SK-N-SH treated with all-trans-retinoic acid at 6 μM for 48 hours (cell line): ENCODE measurements around the gene DPCD.

ENCODE experiments used
- ATAC-seq: fragments of 200-7000 bp; cut with Tn5 transposase; 3 replicates; pipeline ENCODE4 v1.9.1; 2020; ENCODE audit warnings: mild to moderate bottlenecking, moderate library complexity
- ARNTL ChIP-seq: fragments of 450-650 bp; formaldehyde crosslinking; IDR thresholded peaks from 2 replicates; pipeline ENCODE4 v1.5.0; 2020; ENCODE audit warnings: low read depth, mild to moderate bottlenecking, moderate library complexity, borderline replicate concordance
- BACH2 ChIP-seq: fragments of 250-450 bp; sonication (Bioruptor Pico); IDR thresholded peaks from 2 replicates; pipeline ENCODE4 v1.9.0; 2021; ENCODE audit warnings: mild to moderate bottlenecking, borderline replicate concordance
- CSDC2 ChIP-seq: fragments of 250-450 bp; sonication (Bioruptor Pico); IDR thresholded peaks from 2 replicates; pipeline ENCODE4 v1.5.0; 2020; ENCODE audit warnings: mild to moderate bottlenecking, moderate library complexity
- CSRNP3 ChIP-seq: fragments of 250-450 bp; sonication (Bioruptor Pico); IDR thresholded peaks from 2 replicates; pipeline ENCODE4 v1.5.1; 2021; ENCODE audit warnings: mild to moderate bottlenecking, moderate library complexity
- ESRRG ChIP-seq: fragments of 250-450 bp; sonication (Bioruptor Pico); IDR thresholded peaks from 2 replicates; pipeline ENCODE4 v1.6.1; 2021; ENCODE audit warnings: mild to moderate bottlenecking
- GLIS3 ChIP-seq: fragments of 250-450 bp; sonication (Bioruptor Pico); IDR thresholded peaks from 2 replicates; pipeline ENCODE4 v1.5.0; 2020; ENCODE audit warnings: mild to moderate bottlenecking, moderate library complexity
- ISL1 ChIP-seq: fragments of 250-450 bp; sonication (Bioruptor Pico); IDR thresholded peaks from 2 replicates; pipeline ENCODE4 v2.1.2; 2022; ENCODE audit warnings: mild to moderate bottlenecking, moderate library complexity
- OSR1 ChIP-seq: fragments of 250-450 bp; sonication (Bioruptor Pico); IDR thresholded peaks from 2 replicates; pipeline ENCODE4 v1.8.0; 2022; ENCODE audit warnings: moderate library complexity, mild to moderate bottlenecking, inconsistent platforms
- POU6F1 ChIP-seq: fragments of 250-450 bp; sonication (Bioruptor Pico); IDR thresholded peaks from 2 replicates; pipeline ENCODE4 v1.8.0; 2021; ENCODE audit warnings: low read depth, mild to moderate bottlenecking, moderate library complexity, borderline replicate concordance
- PPARA ChIP-seq: fragments of 250-450 bp; sonication (Bioruptor Pico); IDR thresholded peaks from 2 replicates; pipeline ENCODE4 v1.5.0; 2020; ENCODE audit warnings: mild to moderate bottlenecking, borderline replicate concordance
- RARB ChIP-seq: fragments of 250-450 bp; sonication (Bioruptor Pico); IDR thresholded peaks from 2 replicates; pipeline ENCODE4 v1.8.0; 2021; ENCODE audit warnings: mild to moderate bottlenecking, moderate library complexity
- SNAI2 ChIP-seq: fragments of 250-450 bp; sonication (Bioruptor Pico); IDR thresholded peaks from 2 replicates; pipeline ENCODE4 v1.5.0; 2020; ENCODE audit warnings: mild to moderate bottlenecking, moderate library complexity
- TCF4 ChIP-seq: fragments of 250-450 bp; sonication (Bioruptor Pico); IDR thresholded peaks from 2 replicates; pipeline ENCODE4 v1.8.0; 2021; ENCODE audit warnings: mild to moderate bottlenecking, moderate library complexity, borderline replicate concordance
- TOX ChIP-seq: fragments of 250-450 bp; sonication (Bioruptor Pico); IDR thresholded peaks from 2 replicates; pipeline ENCODE4 v1.8.0; 2021; ENCODE audit warnings: mild to moderate bottlenecking, moderate library complexity, borderline replicate concordance
- TSHZ2 ChIP-seq: fragments of 250-450 bp; sonication (Bioruptor Pico); IDR thresholded peaks from 2 replicates; pipeline ENCODE4 v1.5.0; 2020; ENCODE audit warnings: mild to moderate bottlenecking, moderate library complexity
- ZC3H10 ChIP-seq: fragments of 250-450 bp; sonication (Bioruptor Pico); IDR thresholded peaks from 2 replicates; pipeline ENCODE4 v1.5.1; 2021; ENCODE audit warnings: mild to moderate bottlenecking, moderate library complexity
- ZFP3 ChIP-seq: fragments of 250-450 bp; sonication (Bioruptor Pico); IDR thresholded peaks from 2 replicates; pipeline ENCODE4 v1.5.0; 2020; ENCODE audit warnings: mild to moderate bottlenecking, moderate library complexity
- ZFP30 ChIP-seq: fragments of 450-650 bp; formaldehyde crosslinking; IDR thresholded peaks from 2 replicates; pipeline ENCODE4 v1.5.0; 2022; ENCODE audit warnings: mild to moderate bottlenecking, moderate library complexity
- ZNF565 ChIP-seq: fragments of 450-650 bp; formaldehyde crosslinking; conservative IDR thresholded peaks from 2 replicates; pipeline ENCODE4 v1.5.0; 2020; ENCODE audit warnings: low read depth, mild to moderate bottlenecking, moderate library complexity
- ZNF70 ChIP-seq: fragments of 450-650 bp; formaldehyde crosslinking; IDR thresholded peaks from 2 replicates; pipeline ENCODE4 v1.5.0; 2020; ENCODE audit warnings: mild to moderate bottlenecking, moderate library complexity
- ZNF8 ChIP-seq: fragments of 450-650 bp; formaldehyde crosslinking; IDR thresholded peaks from 2 replicates; pipeline ENCODE4 v1.5.0; 2020; ENCODE audit warnings: mild to moderate bottlenecking, moderate library complexity

DPCD gene

GRCh38 chr10:101643546-101643945 is 55.4 kb downstream of the DPCD start:
- TF ChIP-seq RARB (CRISPR knock-in tag) (no peak), TSHZ2 (no peak), TCF4 (CRISPR knock-in tag) (no peak), CSDC2 (no peak), POU6F1 (no peak), CSRNP3 (no peak), OSR1 (CRISPR knock-in tag) (no peak), ISL1 (CRISPR knock-in tag) (no peak), ZFP30 (CRISPR knock-in tag) (no peak), SNAI2 (no peak), ZFP3 (no peak), ZNF565 (CRISPR knock-in tag) (no peak), ZC3H10 (CRISPR knock-in tag) (no peak), ARNTL (CRISPR knock-in tag) (no peak), ESRRG (no peak)
- no peak for ATAC-seq

- TF ChIP-seq ZNF565 (CRISPR knock-in tag) (no peak), SNAI2 (no peak), ISL1 (CRISPR knock-in tag) (no peak), TSHZ2 (no peak), BACH2 (no peak), ZFP3 (no peak), CSRNP3 (no peak), OSR1 (CRISPR knock-in tag) (no peak), ARNTL (CRISPR knock-in tag) (no peak), ESRRG (no peak), CSDC2 (no peak), RARB (CRISPR knock-in tag) (no peak), POU6F1 (no peak), ZFP30 (CRISPR knock-in tag) (no peak)
- TF ChIP-seq, all 23 proteins: peak for 0
- no peak for ATAC-seq
Observed at GRCh38 chr10:101644002-101644401, 55.9 kb downstream of the DPCD start.

GRCh38 chr10:101645659-101646058 is 57.5 kb downstream of the DPCD start:
- no peak for ATAC-seq
- no peak for TF ChIP-seq ZFP3
- no peak for TF ChIP-seq CSDC2
- TF ChIP-seq TOX (CRISPR knock-in tag): no peak
- no peak for TF ChIP-seq TCF4 (CRISPR knock-in tag)
- TF ChIP-seq ZNF8 (CRISPR knock-in tag): no peak
- TF ChIP-seq BACH2: no peak
- TF ChIP-seq CSRNP3: no peak
- no peak for TF ChIP-seq ZFP30 (CRISPR knock-in tag)
- no peak for TF ChIP-seq ZC3H10 (CRISPR knock-in tag)
- TF ChIP-seq SNAI2: no peak
- TF ChIP-seq PPARA: no peak
- no peak for TF ChIP-seq POU6F1
- no peak for TF ChIP-seq GLIS3 (CRISPR knock-in tag)
- TF ChIP-seq ESRRG: no peak
- TF ChIP-seq ZNF565 (CRISPR knock-in tag): no peak
- TF ChIP-seq OSR1 (CRISPR knock-in tag): no peak
- TF ChIP-seq ZNF70 (CRISPR knock-in tag): no peak
- TF ChIP-seq ISL1 (CRISPR knock-in tag): no peak
- TF ChIP-seq RARB (CRISPR knock-in tag): no peak
